Measurements from ENCODE around the gene BUD31.

The BUD31 gene

DNA sequence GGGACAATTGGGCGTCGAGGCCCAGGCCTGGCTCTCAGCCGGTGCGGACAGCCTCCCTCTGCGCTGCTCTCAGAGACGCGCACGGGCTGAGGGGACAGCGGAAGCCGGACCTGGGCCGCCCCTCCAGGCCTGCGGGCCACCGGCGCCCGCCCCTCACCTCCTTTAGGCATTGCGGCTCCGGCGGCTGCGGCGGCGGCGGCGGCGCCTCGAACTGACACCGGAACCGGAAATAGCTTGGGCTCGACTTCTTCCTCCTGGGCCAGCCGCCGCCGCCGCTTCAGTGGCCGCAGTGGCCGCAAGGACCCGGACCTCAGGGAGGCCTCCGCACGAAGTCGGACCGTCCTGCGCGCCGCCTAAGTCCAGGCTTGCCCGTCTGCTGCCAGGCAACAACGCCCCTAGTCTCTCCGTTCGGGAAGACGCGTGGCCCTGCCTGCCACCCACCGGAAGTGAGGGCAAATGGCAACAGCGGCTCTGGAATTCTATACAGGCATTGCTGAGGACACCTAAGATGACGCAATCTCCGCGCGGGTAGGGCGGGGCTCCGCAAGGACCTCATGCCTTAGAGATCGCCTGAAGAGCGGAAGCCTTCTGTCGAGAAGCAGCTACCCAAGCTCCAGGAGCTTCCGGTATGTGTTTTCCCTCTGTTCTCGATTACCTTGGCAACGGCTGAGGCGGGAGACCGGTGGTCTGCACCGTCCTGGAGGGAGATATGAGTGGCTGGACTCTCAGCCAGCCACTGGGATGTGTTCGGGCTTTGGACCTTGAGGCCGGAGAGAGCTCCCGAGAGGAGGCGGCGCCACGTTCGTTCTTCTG, at the start of gene BUD31, which contains the start of gene PDAP1:
Gene BUD31 (plus strand): TSS at position 591 of the 813 bp plus-strand sequence. CDS start 2,124 bp downstream, outside the sequence.
Gene PDAP1 (minus strand): TSS at position 219 of the 813 bp plus-strand sequence. CDS start 49 bp downstream, at position 170.
- no peaks in the 10 kb centered on the region for H3K9me3 ChIP-seq
- TF ChIP-seq, protein P1, sequence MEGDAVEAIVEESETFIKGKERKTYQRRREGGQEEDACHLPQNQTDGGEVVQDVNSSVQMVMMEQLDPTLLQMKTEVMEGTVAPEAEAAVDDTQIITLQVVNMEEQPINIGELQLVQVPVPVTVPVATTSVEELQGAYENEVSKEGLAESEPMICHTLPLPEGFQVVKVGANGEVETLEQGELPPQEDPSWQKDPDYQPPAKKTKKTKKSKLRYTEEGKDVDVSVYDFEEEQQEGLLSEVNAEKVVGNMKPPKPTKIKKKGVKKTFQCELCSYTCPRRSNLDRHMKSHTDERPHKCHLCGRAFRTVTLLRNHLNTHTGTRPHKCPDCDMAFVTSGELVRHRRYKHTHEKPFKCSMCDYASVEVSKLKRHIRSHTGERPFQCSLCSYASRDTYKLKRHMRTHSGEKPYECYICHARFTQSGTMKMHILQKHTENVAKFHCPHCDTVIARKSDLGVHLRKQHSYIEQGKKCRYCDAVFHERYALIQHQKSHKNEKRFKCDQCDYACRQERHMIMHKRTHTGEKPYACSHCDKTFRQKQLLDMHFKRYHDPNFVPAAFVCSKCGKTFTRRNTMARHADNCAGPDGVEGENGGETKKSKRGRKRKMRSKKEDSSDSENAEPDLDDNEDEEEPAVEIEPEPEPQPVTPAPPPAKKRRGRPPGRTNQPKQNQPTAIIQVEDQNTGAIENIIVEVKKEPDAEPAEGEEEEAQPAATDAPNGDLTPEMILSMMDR (IDR thresholded peaks at IDR 0.05) = peak; percentile 61
- H3K27me3 ChIP-seq = no peaks in the 10 kb centered on the region
- peaks cover 51% of the 10 kb centered on the region for H3K36me3 ChIP-seq
- peak within 1 kb of the TSS; percentile 79 to 100 for H3K4me3 ChIP-seq (ENCODE audit: low read depth in 1 of 2, low read length in 1 of 2)
- peak within 1 kb of the TSS; percentile 96 for H3K27ac ChIP-seq
- H3K4me1 ChIP-seq (ENCODE audit: control insufficient read depth in 1 of 2, insufficient read depth in 1 of 2, low read depth in 1 of 2, low read length in 1 of 2) = peaks cover 35 to 38% of the 10 kb centered on the region in 2 experiments

DNA sequence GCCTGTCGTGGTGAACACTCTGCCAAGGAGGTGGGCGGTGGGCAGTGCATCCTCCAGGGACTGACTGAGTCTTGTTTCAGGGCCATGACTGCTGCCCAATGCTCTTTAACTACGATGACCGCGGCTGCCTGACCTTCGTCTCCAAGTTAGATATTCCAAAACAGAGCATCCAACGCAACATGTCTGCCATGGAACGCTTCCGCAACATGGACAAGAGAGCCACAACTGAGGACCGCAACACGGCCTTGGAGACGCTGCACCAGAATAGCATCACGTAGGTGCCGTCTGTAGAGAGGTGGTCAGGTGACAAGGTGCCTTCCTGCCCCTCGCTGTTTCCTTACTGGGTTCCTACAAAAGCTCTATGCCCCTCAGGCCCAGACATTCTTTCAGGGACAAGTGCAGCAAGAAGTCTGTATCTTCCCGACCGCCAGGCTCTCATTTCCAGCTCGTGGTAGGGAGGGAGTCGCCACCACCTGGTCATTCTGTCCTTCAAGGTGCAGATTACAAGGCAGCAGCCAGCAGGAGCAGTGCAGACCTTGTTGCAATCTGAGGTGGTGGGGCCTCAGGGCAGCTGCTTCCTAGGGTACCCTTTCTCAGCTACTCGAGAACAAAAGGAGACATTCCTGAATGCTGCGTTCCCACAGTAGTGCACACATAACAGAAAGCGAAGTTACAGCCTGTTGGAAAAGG, 49.2 kb upstream of the BUD31 start:
- Histone ChIP-seq H3K9me3 (no peaks in the 10 kb centered on the region), H3K27ac (no peak overlapping the region), H3K27me3 (no peaks in the 10 kb centered on the region), H3K4me1 (ENCODE audit: control insufficient read depth in 1 of 2, insufficient read depth in 1 of 2, low read depth in 1 of 2, low read length in 1 of 2) (no peaks in the 10 kb centered on the region), H3K4me3 (ENCODE audit: low read depth in 1 of 2, low read length in 1 of 2) (no peak overlapping the region), H3K36me3 (peaks cover 97% of the 10 kb centered on the region)
- TF ChIP-seq, protein P1 (IDR thresholded peaks at IDR 0.05) = no peak

DNA sequence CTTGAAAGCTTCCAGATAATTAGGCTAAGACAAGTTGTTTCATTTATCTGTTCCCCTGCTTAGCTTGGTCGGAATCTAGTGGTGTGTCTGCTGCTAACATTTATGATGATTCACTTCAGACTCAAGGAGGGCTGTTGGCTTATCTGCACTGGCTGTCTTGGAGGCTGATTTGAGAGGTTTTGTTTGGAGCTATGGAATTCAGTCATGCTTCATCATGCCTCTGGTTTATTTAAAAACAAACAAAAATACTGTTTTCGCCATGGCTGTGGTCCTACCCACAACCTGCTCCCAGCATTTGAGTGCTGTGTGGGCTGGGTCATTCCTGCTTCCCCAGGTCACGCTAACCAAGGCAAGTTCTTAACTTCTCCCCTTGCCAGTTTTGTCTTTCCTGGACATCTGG, 46.0 kb upstream of the BUD31 start:
- Histone ChIP-seq H3K9me3 (no peaks in the 10 kb centered on the region), H3K27me3 (no peaks in the 10 kb centered on the region), H3K27ac (no peak overlapping the region), H3K4me3 (ENCODE audit: low read depth in 1 of 2, low read length in 1 of 2) (no peak overlapping the region), H3K4me1 (ENCODE audit: control insufficient read depth in 1 of 2, insufficient read depth in 1 of 2, low read depth in 1 of 2, low read length in 1 of 2) (no peaks in the 10 kb centered on the region), H3K36me3 (peaks cover 94% of the 10 kb centered on the region)
- TF ChIP-seq, protein P1 (IDR thresholded peaks at IDR 0.05) = no peak

DNA sequence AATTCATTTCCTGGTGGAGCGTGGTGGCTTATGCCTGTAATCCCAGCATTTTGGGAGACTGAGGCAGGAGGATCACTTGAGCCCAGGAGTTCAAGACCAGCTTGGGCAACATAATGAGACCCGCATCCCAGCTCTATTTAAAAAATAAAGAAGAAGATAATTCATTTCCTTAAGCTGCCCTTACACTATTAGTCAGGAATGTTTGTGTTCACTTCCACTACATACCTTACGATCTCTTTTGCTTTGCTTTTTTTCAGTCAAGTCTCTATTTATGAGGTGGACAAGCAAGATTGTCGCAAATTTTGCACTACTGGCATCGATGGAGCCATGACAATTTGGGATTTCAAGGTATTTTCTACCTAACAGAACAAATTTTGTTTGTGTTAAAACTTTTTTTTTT, 45.5 kb upstream of the BUD31 start:
- TF ChIP-seq, protein P1 (IDR thresholded peaks at IDR 0.05) = no peak
- no peak overlapping the region for H3K4me3 ChIP-seq (ENCODE audit: low read depth in 1 of 2, low read length in 1 of 2)
- peaks cover 90% of the 10 kb centered on the region for H3K36me3 ChIP-seq
- H3K4me1 ChIP-seq (ENCODE audit: control insufficient read depth in 1 of 2, insufficient read depth in 1 of 2, low read depth in 1 of 2, low read length in 1 of 2) = no peaks in the 10 kb centered on the region
- H3K27ac ChIP-seq = no peak overlapping the region
- H3K9me3 ChIP-seq = no peaks in the 10 kb centered on the region
- no peaks in the 10 kb centered on the region for H3K27me3 ChIP-seq

DNA sequence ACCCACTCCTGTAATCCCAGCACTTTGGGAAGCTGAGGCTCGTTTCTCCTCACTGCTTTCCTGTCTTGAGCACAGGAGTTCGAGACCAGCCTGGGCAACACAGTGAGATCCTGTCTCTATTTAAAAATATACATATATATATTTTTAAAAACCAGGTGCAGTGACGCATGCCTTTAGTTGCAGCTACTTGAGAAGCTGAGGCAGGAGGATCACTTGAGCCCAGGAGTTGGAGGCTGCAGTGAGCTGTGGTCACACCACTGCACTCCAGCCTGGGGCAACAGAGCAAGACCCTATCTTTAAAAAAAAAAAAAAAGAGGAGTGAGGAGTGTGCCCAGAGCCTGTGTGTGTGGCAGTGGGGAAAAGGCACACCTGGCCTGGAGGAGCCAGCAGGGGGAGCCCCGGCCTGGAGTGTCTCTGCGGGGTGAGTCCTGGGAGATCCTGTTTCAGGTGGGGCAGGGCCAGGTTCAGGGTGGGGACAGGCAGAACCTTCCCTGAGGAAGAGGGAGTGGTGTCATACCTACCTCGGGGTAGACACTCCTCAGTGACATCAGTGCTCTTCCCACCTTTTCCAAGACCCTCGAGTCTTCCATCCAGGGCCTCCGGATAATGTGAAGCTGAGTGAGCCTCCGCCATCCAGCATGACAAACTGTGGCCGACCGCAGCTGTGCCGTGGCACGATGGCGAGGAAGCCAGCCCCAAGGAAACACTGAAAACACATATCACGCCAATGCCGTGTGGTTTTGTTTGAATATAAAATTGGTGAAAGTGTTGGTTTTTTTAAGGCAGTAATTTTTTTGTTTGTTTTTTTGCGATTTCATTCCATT, 43.2 kb upstream of the BUD31 start:
- H3K9me3 ChIP-seq = no peaks in the 10 kb centered on the region
- no peaks in the 10 kb centered on the region for H3K4me1 ChIP-seq (ENCODE audit: control insufficient read depth in 1 of 2, insufficient read depth in 1 of 2, low read depth in 1 of 2, low read length in 1 of 2)
- TF ChIP-seq, protein P1 (IDR thresholded peaks at IDR 0.05) = peak; percentile 64
- no peak overlapping the region for H3K4me3 ChIP-seq (ENCODE audit: low read depth in 1 of 2, low read length in 1 of 2)
- no peaks in the 10 kb centered on the region for H3K27me3 ChIP-seq
- H3K27ac ChIP-seq = peak overlapping the region; percentile 8
- H3K36me3 ChIP-seq = peaks cover 78% of the 10 kb centered on the region
